Mesendoderm (in vitro differentiated cells): Measurements from ENCODE around the gene ADGRG3.

ENCODE experiments used
- DNase-seq: peaks from one replicate; pipeline ENCODE4 v3.0.0; 2013
- H2AK5ac ChIP-seq: 2 replicates; pipeline ENCODE4 v1.6.1; 2013; ENCODE audit warnings: low read length, inconsistent platforms
- H2BK120ac ChIP-seq: 2 replicates; pipeline ENCODE4 v1.6.1; 2013; ENCODE audit warnings: low read depth, mild to moderate bottlenecking, low read length, moderate library complexity, mixed read lengths
- H2BK15ac ChIP-seq: replicated peaks from 2 replicates; pipeline ENCODE4 v1.6.1; 2013; ENCODE audit warnings: low read depth, mild to moderate bottlenecking, moderate library complexity
- H2BK5ac ChIP-seq: 2 replicates; pipeline ENCODE4 v1.6.1; 2013; ENCODE audit warnings: low read length, inconsistent platforms
- H3K18ac ChIP-seq: 2 replicates; pipeline ENCODE4 v1.6.1; 2013; ENCODE audit warnings: mild to moderate bottlenecking, low read length, mixed read lengths
- H3K23ac ChIP-seq: one replicate; pipeline ENCODE4 v1.6.1; 2013; ENCODE audit warnings: low read length
- H3K27ac ChIP-seq: 2 replicates; pipeline ENCODE4 v1.5.1; 2013; ENCODE audit warnings: low read depth, mild to moderate bottlenecking, inconsistent platforms, low read length, moderate library complexity
- H3K27me3 ChIP-seq: 2 replicates; pipeline ENCODE4 v1.6.1; 2013; ENCODE audit warnings: low read length, control low read depth, mild to moderate bottlenecking, inconsistent platforms; ENCODE audit not compliant: insufficient read depth, poor library complexity
- H3K36me3 ChIP-seq: 2 replicates; pipeline ENCODE4 v1.6.1; 2013; ENCODE audit warnings: low read length, inconsistent platforms; ENCODE audit not compliant: control insufficient read depth, insufficient read depth
- H3K4ac ChIP-seq: one replicate; pipeline ENCODE4 v1.6.1; 2013; ENCODE audit warnings: low read depth, mild to moderate bottlenecking, low read length, moderate library complexity
- H3K4me1 ChIP-seq: 2 replicates; pipeline ENCODE4 v1.6.1; 2013; ENCODE audit warnings: low read depth, low read length, inconsistent platforms; ENCODE audit not compliant: control insufficient read depth
- H3K4me2 ChIP-seq: 2 replicates; pipeline ENCODE4 v1.6.1; 2013; ENCODE audit warnings: low read length
- H3K4me3 ChIP-seq: 2 replicates; pipeline ENCODE4 v1.5.1; 2013; ENCODE audit warnings: mild to moderate bottlenecking, low read length
- H3K56ac ChIP-seq: one replicate; pipeline ENCODE4 v1.6.1; 2013; ENCODE audit warnings: low read length
- H3K79me1 ChIP-seq: 2 replicates; pipeline ENCODE4 v1.6.1; 2013; ENCODE audit warnings: low read length, inconsistent platforms
- H3K79me2 ChIP-seq: 2 replicates; pipeline ENCODE4 v1.6.1; 2013; ENCODE audit warnings: mild to moderate bottlenecking, low read length; ENCODE audit not compliant: control insufficient read depth, insufficient read depth
- H3K9ac ChIP-seq: 2 replicates; pipeline ENCODE4 v1.6.1; 2013; ENCODE audit warnings: low read length, inconsistent platforms
- H4K5ac ChIP-seq: one replicate; pipeline ENCODE4 v1.6.1; 2013; ENCODE audit warnings: low read length
- H4K8ac ChIP-seq: one replicate; pipeline ENCODE4 v1.6.1; 2013; ENCODE audit warnings: low read depth, mild to moderate bottlenecking, control low read depth, low read length, moderate library complexity
- WGBS: extraction: QIAGEN DNeasy Blood & Tissue Kit; methylation state at CpG from one replicate; pipeline ENCODE4 v1.1.7; 2013; ENCODE audit warnings: low lambda C conversion rate, missing lambda C conversion rate; ENCODE audit not compliant: insufficient coverage; ENCODE audit errors: extremely low coverage; 5-methylcytosine and 5-hydroxymethylcytosine counted together

ADGRG3 gene

GRCh38 chr16:57636184-57636583 lies 31.9 kb upstream of the ADGRG3 start:
- Histone ChIP-seq H4K8ac (no peak overlapping the region), H3K4ac (no peak overlapping the region), H3K4me1 (peaks cover under 1% of the 10 kb centered on the region), H2AK5ac (no peak overlapping the region), H3K4me3 (no peak overlapping the region), H3K18ac (no peak overlapping the region), H3K23ac (no peak overlapping the region), H3K79me2 (no peaks in the 10 kb centered on the region), H3K79me1 (no peaks in the 10 kb centered on the region), H2BK15ac (no peak overlapping the region), H3K27ac (no peak overlapping the region), H3K4me2 (no peak overlapping the region), H2BK120ac (no peak overlapping the region), H3K56ac (no peak overlapping the region), H2BK5ac (no peak overlapping the region), H4K5ac (no peak overlapping the region), H3K9ac (no peak overlapping the region), H3K27me3 (no peaks in the 10 kb centered on the region), H3K36me3 (no peaks in the 10 kb centered on the region)
- DNase-seq, result no peak
- WGBS, result no CpG with 5 or more reads among the region's 5 CpGs

- Histone ChIP-seq H2BK5ac (no peak overlapping the region), H3K18ac (no peak overlapping the region), H2BK120ac (no peak overlapping the region), H4K8ac (no peak overlapping the region), H3K4ac (no peak overlapping the region), H3K4me2 (no peak overlapping the region), H3K79me1 (no peaks in the 10 kb centered on the region), H3K56ac (peak overlapping the region; percentile 11), H3K4me1 (no peaks in the 10 kb centered on the region), H4K5ac (no peak overlapping the region), H3K27ac (no peak overlapping the region), H3K9ac (no peak overlapping the region), H3K79me2 (no peaks in the 10 kb centered on the region), H2AK5ac (no peak overlapping the region), H3K4me3 (no peak overlapping the region), H2BK15ac (no peak overlapping the region), H3K23ac (peak overlapping the region; percentile 81), H3K27me3 (no peaks in the 10 kb centered on the region), H3K36me3 (no peaks in the 10 kb centered on the region)
- WGBS, result no CpG with 5 or more reads among the region's 8 CpGs
- DNase-seq, result no peak
These were observed 31.1 kb upstream of the ADGRG3 start for GRCh38 chr16:57637020-57637419.

GRCh38 chr16:57637424-57637823 lies 30.7 kb upstream of the ADGRG3 start:
- H3K9ac ChIP-seq, result no peak overlapping the region
- no peak overlapping the region for H3K4ac ChIP-seq
- H2BK5ac ChIP-seq, result no peak overlapping the region
- H4K5ac ChIP-seq, result no peak overlapping the region
- no peak overlapping the region for H2BK15ac ChIP-seq
- no peak overlapping the region for H4K8ac ChIP-seq
- H3K79me2 ChIP-seq, result no peaks in the 10 kb centered on the region
- H3K4me3 ChIP-seq, result no peak overlapping the region
- H3K27me3 ChIP-seq, result no peaks in the 10 kb centered on the region
- H3K4me2 ChIP-seq, result no peak overlapping the region
- no peaks in the 10 kb centered on the region for H3K79me1 ChIP-seq
- H3K23ac ChIP-seq, result no peak overlapping the region
- peak overlapping the region; percentile 11 for H3K56ac ChIP-seq
- no peaks in the 10 kb centered on the region for H3K36me3 ChIP-seq
- WGBS, result no CpG with 5 or more reads among the region's 8 CpGs
- H2BK120ac ChIP-seq, result no peak overlapping the region
- no peak overlapping the region for H3K18ac ChIP-seq
- no peaks in the 10 kb centered on the region for H3K4me1 ChIP-seq
- DNase-seq, result no peak
- H3K27ac ChIP-seq, result no peak overlapping the region
- H2AK5ac ChIP-seq, result no peak overlapping the region

- Histone ChIP-seq H3K27ac (no peak overlapping the region), H3K27me3 (no peaks in the 10 kb centered on the region), H4K5ac (no peak overlapping the region), H3K4me3 (no peak overlapping the region), H3K23ac (peak overlapping the region; percentile 37), H3K79me2 (no peaks in the 10 kb centered on the region), H3K56ac (no peak overlapping the region), H2AK5ac (no peak overlapping the region), H2BK120ac (no peak overlapping the region), H3K36me3 (no peaks in the 10 kb centered on the region), H4K8ac (no peak overlapping the region), H3K18ac (no peak overlapping the region), H3K4ac (no peak overlapping the region), H3K4me2 (no peak overlapping the region), H2BK15ac (no peak overlapping the region), H3K4me1 (no peaks in the 10 kb centered on the region), H3K79me1 (no peaks in the 10 kb centered on the region), H3K9ac (no peak overlapping the region), H2BK5ac (no peak overlapping the region)
- no CpG with 5 or more reads among the region's 6 CpGs for WGBS
- DNase-seq, result no peak
These were observed 30.1 kb upstream of the ADGRG3 start for GRCh38 chr16:57637965-57638364.

DNA sequence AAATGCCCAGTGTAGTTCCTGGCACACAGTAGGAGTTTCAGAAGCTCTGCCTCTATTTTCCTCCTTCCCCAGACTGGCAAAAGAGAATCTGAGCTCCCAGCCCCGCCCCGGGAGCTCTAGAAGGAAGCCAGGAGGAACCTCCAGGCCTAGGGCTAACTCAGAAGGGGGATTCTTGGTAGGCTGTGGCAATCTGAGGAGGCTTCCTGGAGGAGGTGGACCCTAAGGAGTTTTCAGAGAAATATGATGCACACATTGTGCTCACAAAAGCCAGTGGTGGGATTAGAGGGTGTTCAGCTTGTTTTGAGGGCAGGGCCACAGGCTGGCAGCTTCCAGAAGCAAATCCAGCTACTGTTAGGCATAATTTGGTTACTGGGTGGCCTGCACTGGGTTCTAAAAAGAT lies 29.7 kb upstream of the ADGRG3 start:
- Histone ChIP-seq H3K4me1 (no peaks in the 10 kb centered on the region), H3K27ac (no peak overlapping the region)
- no CpG with 5 or more reads among the region's 2 CpGs for WGBS

GRCh38 chr16:57639172-57639887 lies 28.8 kb upstream of the ADGRG3 start:
- Histone ChIP-seq H2BK15ac (no peak overlapping the region), H2AK5ac (no peak overlapping the region), H2BK5ac (no peak overlapping the region), H3K4me3 (no peak overlapping the region), H3K23ac (no peak overlapping the region), H3K79me1 (no peaks in the 10 kb centered on the region), H4K8ac (no peak overlapping the region), H3K56ac (no peak overlapping the region), H3K79me2 (no peaks in the 10 kb centered on the region), H2BK120ac (no peak overlapping the region), H3K4me1 (no peaks in the 10 kb centered on the region), H3K27ac (no peak overlapping the region), H3K18ac (no peak overlapping the region), H3K4ac (no peak overlapping the region), H3K36me3 (no peaks in the 10 kb centered on the region), H4K5ac (no peak overlapping the region), H3K9ac (no peak overlapping the region), H3K27me3 (no peaks in the 10 kb centered on the region), H3K4me2 (no peak overlapping the region)
- DNase-seq, result peak; percentile 89
- no CpG with 5 or more reads among the region's 23 CpGs for WGBS

More for the DNA sequence above, 29.7 kb upstream of the ADGRG3 start:
- Histone ChIP-seq H2BK5ac (no peak overlapping the region), H4K5ac (no peak overlapping the region), H3K56ac (no peak overlapping the region), H3K23ac (no peak overlapping the region), H3K79me2 (no peaks in the 10 kb centered on the region), H3K18ac (no peak overlapping the region), H3K4ac (no peak overlapping the region), H3K4me3 (no peak overlapping the region), H3K9ac (no peak overlapping the region), H2AK5ac (no peak overlapping the region), H2BK15ac (no peak overlapping the region), H2BK120ac (no peak overlapping the region), H3K27me3 (no peaks in the 10 kb centered on the region), H4K8ac (no peak overlapping the region), H3K4me2 (no peak overlapping the region), H3K36me3 (no peaks in the 10 kb centered on the region), H3K79me1 (no peaks in the 10 kb centered on the region)
- DNase-seq, result no peak
